Epithelial cell of esophagus (primary cell): ENCODE data around the gene APCDD1L.

Source experiments
- DNase-seq: peaks from one replicate; pipeline ENCODE4 v3.0.0; 2010; ENCODE audit warnings: low read depth
- H3K4me3 ChIP-seq: 2 replicates; pipeline ENCODE4 v1.5.1; 2011; ENCODE audit warnings: mild to moderate bottlenecking, low read length, control low read depth
- TF ChIP-seq, protein P1 (sequence below): IDR thresholded peaks from 2 replicates; pipeline ENCODE4 v1.5.1; 2011; ENCODE audit warnings: low read depth, mild to moderate bottlenecking, low read length, control low read depth, inconsistent platforms; ENCODE audit not compliant: insufficient read depth; ENCODE audit errors: missing control alignments

The APCDD1L gene

GRCh38 chr20:58536289-58536688, 21.1 kb upstream of the APCDD1L start:
- DNase-seq = no peak
- H3K4me3 ChIP-seq = no peak overlapping the region
- TF ChIP-seq, protein P1, sequence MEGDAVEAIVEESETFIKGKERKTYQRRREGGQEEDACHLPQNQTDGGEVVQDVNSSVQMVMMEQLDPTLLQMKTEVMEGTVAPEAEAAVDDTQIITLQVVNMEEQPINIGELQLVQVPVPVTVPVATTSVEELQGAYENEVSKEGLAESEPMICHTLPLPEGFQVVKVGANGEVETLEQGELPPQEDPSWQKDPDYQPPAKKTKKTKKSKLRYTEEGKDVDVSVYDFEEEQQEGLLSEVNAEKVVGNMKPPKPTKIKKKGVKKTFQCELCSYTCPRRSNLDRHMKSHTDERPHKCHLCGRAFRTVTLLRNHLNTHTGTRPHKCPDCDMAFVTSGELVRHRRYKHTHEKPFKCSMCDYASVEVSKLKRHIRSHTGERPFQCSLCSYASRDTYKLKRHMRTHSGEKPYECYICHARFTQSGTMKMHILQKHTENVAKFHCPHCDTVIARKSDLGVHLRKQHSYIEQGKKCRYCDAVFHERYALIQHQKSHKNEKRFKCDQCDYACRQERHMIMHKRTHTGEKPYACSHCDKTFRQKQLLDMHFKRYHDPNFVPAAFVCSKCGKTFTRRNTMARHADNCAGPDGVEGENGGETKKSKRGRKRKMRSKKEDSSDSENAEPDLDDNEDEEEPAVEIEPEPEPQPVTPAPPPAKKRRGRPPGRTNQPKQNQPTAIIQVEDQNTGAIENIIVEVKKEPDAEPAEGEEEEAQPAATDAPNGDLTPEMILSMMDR = no peak

- TF ChIP-seq, protein P1 = no peak
- no peak for DNase-seq
- H3K4me3 ChIP-seq = no peak overlapping the region
Measured at GRCh38 chr20:58531657-58532056, 16.5 kb upstream of the APCDD1L start.

DNA sequence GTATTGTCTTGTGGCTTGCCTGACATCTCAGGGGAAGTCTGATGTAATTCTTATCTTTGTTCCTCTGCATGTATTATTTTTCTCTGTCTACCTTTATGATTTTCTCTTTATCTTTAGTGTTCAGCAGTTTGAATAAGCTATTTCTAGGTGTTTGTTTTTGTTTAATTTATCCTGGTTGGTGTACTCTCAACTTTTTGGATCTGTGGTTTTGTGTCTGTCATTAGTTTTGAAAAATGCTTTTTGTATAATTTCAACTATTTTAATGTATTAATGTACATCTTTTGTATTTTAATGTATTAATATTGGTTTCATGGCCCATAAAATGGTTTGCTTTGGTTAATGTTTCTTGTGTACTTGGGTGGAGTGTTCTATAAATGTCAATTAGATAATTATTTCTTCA, 15.9 kb upstream of the APCDD1L start:
- no peak overlapping the region for H3K4me3 ChIP-seq
- TF ChIP-seq, protein P1 = no peak
- DNase-seq = no peak

GRCh38 chr20:58528412-58528811, 13.2 kb upstream of the APCDD1L start:
- TF ChIP-seq, protein P1 = no peak
- H3K4me3 ChIP-seq = no peak overlapping the region
- no peak for DNase-seq

DNA sequence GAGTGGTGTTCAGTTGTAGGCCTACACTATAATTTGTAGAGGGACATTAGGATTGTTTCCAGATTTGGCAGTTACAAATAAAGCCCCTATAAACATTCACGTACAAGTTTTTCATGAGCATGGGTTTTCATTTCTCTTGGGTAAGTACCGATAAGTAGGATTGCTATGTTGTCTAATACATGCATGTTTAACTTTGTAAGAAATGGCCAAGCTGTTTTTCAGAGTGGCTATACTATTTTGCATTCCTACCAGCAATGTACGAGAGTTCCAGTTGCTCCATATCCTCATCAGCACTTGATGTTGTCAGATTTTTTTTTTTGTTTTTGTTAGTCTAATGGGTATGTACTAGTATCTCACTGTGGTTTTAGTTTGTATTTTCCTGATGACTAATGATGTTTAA, 11.2 kb upstream of the APCDD1L start:
- TF ChIP-seq, protein P1 = no peak
- H3K4me3 ChIP-seq = no peak overlapping the region
- no peak for DNase-seq

DNA sequence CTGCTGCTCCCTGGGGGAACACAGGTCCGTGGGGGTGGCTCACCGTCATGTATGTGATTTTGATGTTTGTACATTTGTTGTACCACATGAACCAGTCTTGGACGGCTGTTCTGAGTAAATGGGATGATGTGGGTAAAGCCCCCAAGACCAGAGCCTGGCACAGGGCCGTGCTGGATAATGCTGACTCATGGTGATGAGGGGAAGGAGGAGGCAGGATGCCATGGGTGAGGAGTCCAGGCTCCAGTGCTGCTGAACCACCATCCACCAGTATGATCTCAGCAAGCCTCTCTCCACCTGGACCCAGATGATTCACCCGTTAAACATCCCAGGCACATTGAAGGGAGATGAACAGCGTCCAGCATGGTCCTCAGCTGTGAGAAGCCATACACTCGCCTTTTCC, 9.6 kb upstream of the APCDD1L start:
- TF ChIP-seq, protein P1 = no peak
- H3K4me3 ChIP-seq = no peak overlapping the region
- peak; percentile 61 for DNase-seq

DNA sequence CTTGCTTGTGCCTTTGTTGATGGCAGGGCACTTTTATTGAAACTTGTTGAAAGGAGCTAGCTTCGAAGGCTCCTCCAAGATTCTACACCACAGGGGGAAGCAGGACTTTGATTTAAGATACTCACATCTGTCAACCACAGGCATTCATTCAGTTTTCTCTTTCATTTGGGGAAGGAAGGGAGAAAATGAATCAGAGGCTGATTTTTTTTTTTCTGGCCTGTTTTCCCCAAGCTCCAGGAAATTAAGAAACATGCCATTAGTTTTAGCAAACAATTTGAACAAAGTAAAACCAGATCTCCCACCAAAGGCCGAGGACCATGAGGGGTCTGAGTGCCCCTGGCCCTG, 8.7 kb upstream of the APCDD1L start:
- TF ChIP-seq, protein P1 = no peak
- DNase-seq = no peak
- H3K4me3 ChIP-seq = no peak overlapping the region
